Measurements from ENCODE around the gene DYDC2.
"Not testable (repeated sequence)": the region's sequence is repeated elsewhere in the genome, so short reads cannot be mapped to it uniquely, and the experiment has no call there.

The DYDC2 gene, protein sequence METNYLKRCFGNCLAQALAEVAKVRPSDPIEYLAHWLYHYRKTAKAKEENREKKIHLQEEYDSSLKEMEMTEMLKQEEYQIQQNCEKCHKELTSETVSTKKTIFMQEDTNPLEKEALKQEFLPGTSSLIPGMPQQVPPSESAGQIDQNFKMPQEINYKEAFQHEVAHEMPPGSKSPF

DNA sequence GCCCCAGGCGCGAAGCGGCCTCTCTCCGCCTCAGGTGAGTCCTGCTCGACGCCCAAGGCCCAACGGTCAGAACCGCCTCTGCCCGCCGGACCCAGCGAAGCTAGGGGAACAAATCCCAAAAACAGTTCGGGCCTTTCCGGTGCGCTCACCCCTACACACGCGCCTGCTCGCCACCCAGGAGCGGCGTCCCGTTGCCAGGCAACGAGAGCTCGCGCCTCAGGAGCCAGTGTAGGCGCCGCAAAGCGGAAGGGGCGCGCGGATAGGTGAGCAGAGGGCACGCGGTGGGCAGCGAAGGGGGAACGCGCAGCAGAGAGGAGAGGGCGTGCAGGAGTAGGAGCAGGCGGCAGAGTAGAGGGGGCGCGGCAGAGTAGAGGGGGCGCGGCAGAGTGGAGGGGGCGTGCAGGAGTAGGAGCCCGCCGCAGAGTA is at the start of gene DYDC2, which contains the start of gene DYDC1:
Gene DYDC2, plus strand, starts transcription at position 219 of the 426 bp plus-strand sequence. CDS start 5,663 bp downstream, outside the sequence.
Gene DYDC1, minus strand, starts transcription at position 193 of the 426 bp plus-strand sequence. CDS start 4,154 bp downstream, outside the sequence.
- DNase-seq: peak; percentile 50

DNA sequence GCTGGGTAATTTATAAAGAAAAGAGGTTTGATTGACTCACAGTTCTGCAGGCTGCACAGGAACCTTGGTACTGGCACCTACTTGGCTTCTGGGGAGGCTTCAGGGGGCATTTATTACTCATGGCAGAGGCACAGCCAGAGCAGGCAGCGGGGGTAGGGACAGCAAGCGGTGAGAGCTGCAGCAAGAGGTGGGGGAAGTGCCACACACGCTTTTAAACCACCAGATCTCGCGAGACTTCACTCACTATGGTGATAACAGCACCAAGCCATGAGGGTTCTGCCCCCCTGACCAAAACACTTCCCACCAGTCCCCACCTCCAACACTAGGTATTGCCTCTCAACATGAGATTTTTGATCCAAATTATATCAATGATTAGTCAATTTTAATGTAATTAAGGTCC is 43.1 kb upstream of the DYDC2 start:
- no peak for DNase-seq

DNA sequence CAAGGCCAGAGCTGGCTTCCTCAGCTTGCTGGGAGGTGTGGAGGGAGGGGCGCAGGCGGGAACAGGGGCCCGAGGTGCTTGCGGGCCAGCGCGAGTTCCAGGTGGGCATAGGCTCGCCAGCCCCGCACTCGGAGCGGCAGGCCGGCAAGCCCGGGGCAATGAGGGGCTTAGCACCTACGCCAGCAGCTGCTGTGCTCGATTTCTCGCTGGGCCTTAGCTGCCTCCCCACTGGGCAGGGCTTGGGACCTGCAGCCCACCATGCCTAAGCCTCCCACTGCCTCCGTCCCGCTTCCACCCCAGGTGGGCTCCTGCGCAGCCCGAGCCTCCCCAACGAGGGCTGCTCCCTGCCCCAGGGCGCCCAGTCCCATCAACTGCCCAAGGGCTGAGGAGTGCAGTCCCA is 41.2 kb upstream of the DYDC2 start:
- DNase-seq: no peak

DNA sequence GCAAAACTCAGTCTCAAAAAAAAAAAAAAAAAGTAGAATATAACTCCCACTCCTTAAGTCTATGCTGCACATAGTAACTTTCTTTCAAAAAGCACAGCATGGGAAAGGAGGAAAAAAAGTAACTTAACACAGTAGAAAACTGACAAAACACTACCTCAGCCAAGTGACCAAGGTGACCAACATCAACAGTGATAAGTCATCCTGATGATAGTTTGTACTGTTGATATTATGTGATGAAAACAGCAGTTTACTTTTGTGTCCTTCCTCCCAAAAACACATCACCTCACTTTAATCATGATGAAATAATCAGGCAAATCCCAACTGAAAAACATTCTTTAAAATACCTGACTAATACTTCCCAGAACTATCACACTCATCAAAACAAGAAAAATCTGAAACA is 37.8 kb upstream of the DYDC2 start:
- DNase-seq: no peak

DNA sequence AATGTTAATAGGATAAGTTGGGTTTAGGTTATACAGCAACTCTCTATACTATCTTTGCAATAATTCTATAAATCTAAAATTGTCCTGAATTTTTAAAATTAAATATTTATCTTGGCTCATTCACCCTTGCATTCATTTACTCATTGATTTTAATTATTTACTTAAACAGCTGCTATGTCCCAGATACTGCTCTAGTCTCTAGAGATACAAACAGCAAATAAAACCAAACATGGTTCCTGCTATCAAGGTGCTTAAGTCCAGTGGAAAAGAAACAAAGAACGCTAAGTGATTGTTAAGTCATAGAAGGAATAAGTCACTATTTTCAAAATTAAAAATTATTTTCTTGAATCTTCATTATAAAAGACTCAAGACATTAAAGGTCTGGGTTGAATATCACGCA is 37.3 kb upstream of the DYDC2 start:
- DNase-seq: no peak

DNA sequence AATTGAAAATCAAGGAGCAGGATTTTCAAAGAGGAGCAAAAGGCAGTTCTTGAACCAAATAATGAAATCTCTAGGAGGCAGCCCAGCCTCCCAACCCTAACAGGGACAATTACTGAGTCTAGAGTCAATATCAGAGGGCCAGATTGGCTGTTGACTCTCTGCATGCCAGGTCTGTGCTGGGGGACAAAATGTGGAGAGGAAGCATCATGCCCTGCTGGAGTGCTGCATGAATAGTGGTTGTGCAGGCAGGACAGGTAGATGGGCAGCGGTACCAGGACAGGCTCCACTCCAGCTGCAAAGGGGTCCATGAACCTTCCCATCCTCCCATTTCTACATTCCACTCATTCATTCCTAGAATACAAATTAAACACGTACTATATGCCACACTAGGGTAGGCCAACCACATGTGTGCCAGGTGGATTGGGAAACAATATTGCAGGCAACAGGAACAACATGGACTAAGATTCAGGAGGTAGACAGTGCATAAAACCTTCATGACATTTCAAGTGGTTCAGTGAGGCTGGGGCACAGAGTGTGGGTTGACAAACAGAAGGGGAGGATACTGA is 36.8 kb upstream of the DYDC2 start:
- no peak for DNase-seq

DNA sequence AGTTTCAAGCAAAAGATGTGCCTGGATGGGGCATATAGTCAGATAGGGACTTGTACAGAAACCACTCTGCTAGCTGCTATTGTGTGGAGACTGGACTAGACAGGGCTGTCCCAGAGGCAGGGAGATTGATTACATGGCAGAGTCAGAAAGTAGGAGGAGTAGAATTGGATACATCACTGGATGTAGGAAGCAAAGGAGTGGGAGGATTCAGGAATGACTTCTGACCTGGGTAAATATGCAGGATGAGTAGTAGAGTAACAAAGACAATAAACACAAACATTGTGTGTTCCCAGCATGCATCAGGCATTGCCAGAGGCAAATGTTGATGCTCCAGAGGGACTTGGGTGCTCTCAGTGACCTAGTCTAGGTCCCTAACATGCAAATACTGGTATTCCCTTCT is 36.2 kb upstream of the DYDC2 start:
- DNase-seq: no peak

DNA sequence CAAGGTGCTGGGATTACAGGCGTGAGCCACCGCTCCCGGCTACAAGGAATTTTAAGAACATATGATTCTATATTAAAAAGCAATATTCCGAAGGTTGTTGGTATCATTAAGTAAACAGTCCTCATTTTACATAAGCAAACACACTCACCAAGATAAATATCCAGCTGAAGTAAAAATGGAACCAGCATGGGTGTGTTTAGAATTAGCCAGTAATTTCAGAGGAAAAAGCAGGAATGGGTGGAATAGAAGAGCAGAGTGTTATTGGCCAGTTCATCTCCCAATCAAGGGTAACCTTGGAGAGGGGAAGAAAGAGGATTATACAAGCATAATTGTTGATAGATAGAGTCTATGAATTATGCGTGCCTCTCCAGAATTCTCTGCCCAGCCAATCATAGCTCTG is 35.4 kb upstream of the DYDC2 start:
- DNase-seq: no peak

DNA sequence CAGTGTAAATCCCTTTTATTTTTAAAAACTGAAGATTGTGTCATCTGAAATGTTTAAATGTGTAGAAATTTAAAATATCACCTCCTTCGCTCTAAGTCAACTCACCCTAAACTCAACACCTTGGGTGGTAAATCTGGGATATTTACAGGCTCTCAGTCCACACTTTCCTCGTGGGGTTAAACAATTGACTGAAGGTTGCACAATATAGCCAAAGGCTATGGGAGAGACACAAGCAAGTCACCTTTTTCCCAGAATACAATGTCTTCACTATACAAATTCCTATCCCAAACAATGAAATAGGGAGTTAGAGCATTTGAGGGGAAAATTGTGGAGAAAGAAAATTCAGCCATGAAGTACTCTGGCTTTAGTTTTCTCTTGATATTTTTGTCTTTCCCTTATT is 34.4 kb upstream of the DYDC2 start:
- DNase-seq: no peak

DNA sequence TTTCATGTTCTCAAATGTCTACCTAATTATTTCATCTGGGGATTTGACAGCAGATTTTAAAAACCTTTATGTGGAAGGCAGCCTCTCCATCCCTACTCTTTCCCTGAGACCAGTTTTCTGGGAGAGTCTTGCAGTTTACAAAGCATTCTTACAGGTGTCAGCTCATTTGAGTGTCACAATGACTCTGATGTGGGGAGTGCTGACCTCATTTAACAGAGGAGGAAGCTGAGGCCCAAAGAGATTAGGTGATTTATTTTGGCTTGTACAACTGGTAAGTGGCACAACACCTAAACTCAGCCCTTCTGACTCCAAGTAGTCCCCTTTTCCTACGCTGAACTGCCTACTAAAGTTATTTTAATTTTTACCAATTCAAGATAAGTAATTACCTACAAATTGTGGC is 33.9 kb upstream of the DYDC2 start:
- DNase-seq: no peak

DNA sequence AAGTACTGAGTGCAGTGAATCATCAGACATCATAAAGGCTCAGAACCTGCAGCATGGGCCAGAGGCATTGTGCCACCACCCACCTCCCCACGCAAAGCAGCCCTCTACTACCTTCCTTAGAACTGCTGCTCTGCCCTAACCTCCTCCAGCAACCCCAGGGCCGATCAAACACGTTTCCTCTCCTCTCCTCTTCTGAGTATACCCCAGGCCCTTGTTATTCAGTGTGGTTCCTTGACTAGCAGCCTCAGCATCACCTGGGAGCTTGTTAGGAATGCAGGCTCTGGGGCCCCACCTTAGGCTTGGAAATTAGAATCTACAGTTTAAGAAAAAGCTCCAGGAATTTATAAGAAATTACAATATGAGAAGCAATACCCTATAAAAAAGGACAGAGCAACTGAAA is 33.3 kb upstream of the DYDC2 start:
- no peak for DNase-seq

DNA sequence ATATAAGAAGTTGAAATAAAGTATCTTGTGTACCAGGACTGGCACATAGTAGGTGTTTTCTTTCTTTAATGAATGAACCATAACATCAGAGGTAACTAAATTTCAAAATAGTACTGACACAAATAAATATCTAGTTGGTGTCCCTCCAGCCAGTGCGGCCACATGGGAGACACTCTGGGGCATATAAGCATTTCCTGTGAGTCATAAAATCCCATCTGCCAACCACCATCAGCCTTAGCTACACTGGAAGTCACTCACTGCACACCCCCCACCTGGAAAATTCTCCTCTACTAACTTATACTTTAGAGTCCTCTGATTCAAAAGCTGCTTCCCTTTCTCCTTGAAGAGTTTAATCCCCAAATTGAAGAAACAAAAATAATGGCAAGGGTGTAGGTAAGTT is 32.5 kb upstream of the DYDC2 start:
- DNase-seq: no peak

DNA sequence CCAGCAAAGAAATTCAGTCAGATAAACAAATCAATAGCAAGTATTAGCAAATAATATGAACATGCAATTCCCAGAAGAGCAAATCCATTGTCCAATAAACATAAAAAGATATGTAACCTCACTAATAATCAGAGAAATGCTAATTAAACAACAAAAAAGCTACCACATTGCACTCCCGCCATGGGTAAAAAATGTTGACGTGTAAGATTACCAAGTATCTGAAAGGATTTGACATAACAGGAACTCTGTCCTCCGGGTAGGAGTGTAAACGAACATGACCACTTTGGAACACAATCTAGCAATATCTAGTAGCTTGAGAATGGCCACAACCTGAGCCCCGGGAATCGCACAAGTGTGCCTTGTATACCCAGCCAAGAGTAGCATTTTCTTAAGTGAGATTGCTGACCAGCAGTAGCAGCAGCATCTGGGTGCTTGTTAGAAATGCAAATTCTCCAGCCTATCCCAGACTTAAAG is 31.7 kb upstream of the DYDC2 start:
- no peak for DNase-seq

DNA sequence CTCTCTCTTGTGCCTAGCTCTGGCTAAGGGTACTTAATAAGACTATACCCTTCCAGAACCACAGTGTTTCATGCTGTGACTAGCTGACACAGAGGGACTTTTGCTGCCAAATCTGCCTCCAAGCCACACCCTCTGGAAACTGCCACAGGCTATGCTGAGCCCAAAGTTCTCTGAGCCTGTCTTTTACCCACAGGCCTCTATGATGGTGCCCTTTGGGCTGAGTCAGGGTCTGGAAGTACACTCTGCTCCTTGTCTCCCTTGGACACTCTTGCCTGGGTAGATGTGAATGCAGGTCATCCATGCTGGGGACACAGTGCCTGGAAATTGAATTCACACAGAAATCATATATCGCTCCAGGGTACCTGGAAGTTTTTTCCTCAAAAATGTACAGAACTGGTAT is 22.6 kb upstream of the DYDC2 start:
- no peak for DNase-seq

DNA sequence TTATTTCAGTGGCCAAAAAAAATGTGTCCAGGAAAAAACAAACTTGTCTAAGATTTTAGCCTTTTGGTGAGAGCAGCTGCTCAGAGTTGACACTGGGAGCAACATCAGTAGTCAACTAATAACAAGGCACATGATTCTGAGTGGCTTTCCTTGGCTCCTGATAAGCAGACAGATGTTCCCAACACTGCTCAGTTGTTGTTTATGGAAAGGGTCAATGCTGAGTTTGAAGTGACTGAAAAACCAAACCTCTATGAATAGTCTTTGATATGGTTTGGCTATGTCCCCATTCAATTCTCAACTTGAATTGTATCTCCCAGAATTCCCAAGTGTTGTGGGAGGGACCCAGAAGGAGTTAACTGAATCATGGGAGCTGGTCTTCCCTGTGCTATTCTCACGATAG is 12.3 kb upstream of the DYDC2 start:
- no peak for DNase-seq

DNA sequence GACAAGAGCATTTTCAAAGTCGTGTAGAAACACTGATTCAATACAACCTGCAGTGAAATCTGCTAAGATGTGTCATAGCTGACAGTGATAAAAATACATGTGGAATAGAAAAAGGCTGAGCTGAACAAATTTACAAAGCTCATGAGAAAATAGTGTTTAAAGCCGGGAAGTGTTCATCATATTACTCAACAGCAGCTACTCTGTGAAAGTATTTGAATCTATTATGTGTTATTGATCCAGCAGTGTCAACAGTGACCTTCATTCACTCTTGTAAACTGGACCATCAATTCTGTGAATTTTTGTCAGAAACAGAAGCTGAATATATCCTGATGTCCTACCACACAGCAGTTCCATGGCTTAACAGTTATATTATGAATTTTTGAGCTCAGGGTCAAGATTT is 11.7 kb upstream of the DYDC2 start:
- DNase-seq: no peak

DNA sequence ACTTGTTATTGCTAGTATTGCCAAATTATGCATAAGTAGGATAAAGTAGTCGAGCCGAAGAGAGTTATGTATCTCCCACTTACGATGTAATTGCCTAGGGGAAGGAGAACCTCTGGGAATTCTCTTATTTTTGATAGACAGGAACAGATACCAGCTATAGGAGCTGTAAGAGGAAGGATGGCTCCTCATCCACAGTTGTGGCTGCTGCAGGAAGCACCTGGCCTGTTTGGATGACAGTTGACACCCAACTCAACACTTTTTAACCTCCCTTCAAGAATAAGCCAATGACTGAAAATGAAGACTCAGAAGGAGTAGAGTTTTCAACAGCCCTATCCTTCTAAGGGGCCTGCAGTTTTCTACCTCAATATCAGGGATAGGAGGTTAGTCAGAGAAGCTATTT is 6.3 kb upstream of the DYDC2 start:
- no peak for DNase-seq

DNA sequence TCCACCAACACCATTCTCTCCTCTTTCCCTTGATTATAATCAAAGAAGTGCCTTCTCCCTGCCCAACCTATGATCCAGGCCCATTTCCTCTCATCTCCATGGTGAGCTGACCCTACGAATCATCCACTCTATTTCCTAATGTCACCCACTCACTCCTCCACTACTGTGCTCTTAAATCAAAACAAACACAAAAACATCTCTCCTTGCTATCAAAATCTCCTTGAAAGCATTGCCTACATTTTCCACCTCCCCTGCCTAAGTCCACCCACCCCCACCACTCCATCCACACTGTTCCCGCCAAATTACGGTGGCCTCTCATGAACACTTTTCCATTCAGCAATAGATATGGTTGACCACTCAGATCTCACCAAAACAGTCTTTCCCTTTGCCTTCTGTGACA is 5.4 kb upstream of the DYDC2 start:
- no peak for DNase-seq

DNA sequence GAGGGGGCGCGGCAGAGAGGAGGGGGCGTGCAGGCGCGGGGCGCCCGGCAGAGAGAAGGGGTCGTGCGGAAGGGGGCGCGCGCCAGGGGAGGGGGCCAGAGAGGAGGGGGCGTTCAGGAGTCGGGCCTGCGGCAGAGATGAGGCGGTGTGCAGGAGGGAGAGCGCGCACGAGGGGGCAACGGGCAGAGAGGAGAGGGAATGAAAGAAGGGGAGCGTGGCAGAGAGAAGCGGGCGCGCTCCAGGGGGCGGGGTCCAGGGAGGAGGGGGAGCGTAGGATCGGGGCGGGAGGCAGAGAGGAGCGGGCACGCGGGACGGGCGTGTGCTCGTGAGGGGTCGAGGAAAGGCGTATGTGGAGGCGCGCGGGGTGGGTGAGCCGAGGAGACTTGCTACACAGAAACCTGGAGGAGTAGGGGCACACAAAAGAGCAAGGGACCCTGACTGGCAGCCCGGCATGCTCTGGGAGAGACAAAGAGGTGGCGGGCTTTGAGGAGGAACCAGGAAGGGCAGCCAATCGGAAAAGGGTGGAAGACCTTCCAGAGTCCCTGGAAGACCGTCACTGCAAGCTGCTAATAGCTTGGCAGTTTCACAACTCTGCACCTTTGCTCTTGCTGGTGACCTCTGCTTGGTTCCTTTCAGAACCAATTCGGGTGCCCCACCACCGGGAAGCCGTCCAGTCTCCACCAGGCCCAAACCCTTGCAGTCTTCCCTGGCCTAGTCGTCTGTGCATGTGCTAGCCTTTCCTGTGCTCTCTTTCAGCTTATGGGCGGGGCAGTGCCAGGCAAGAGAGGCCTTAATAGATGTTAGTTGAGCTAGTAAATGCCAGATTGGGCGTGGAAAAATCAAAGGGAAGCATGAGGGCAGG is 639 bp downstream of the DYDC2 start:
- peak; percentile 54 for DNase-seq

DNA sequence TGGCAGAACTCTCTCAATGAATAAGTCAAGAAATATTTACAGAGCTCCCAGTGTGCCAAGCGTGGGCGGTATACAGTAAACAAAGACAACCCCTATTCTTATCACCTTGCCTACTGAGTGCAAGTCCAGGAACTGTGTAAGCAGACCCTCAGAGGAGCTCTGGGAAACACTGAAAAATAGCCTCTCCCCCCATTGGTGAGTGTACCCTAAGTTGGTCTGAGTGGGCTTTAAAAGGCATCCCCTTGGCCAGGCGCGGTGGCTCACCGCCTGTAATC is 1.2 kb downstream of the DYDC2 start:
- no peak for DNase-seq

DNA sequence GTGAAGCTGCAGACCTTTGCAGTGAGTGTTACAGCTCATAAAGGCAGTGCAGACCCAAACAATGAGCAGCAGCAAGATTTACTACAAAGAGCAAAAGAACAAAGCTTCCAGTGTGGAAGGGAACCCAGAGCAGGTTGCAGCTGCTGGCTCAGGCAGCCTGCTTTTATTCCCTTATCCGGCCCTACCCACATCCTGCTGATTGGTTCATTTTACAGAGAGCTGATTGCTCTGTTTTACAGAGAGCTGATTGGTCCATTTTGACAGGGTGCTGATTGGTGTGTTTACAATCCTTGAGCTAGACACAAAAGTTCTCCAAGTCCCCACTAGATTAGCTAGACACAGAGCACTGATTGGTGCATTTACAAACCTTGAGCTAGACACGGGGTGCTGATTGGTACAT is 2.3 kb downstream of the DYDC2 start:
- not testable (repeated sequence) for DNase-seq

DNA sequence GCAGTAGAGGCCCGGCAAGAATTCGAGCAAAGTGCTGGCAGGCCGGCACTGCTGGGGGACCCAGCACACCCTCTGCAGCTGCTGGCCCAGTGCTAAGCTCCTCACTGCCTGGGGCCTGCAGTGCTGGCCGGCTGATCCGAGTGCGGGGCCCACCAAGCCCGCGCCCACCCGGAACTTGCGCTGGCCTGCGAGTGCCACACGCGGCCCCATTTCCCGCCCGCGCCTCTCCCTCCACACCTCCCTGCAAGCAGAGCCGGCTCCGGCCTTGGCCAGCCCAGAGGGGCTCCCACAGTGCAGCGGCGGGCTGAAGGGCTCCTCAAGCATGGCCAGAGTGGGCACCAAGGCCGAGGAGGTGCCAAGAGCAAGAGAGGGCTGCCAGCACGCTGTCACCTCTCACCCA is 3.1 kb downstream of the DYDC2 start:
- DNase-seq: no peak

DNA sequence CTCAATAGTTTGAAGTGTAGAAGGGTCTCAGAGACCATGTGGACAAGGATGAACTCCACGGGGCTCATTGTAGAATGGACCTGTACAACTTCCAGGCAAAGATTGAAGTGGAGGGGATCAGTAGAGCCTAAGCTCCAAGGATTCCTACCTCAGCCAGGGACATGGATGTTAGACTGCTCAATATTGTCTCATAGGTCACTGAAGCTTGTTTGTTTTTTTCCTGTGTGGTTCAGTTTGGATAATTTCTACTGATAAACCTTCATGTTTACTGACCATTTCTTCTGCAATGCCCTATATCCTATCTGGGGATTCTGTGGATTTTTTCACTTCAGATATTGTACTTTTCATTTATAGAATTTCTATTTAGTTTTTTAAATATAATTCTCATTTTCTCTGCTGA is 8.9 kb downstream of the DYDC2 start:
- DNase-seq: no peak

DNA sequence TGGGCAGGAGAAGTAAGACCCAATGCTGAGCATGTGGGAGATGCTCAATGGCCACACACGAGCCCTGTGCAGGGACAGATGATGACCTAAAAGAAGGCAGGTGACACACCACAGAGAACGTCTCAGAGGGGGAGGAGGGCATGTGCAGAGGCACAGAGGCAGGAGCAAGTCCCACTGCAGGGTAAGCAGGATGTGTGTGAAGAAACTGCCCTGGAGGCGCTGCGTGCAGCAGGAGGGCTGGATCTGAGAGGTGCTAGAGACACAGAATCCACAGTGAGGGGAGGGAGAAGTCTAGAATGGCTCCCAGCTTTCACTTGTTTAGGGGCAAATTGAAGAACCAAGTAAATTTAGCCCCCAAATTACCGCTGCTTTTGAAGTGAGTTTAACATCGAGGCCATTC is 14.9 kb downstream of the DYDC2 start:
- no peak for DNase-seq
